WTC11 (cell line): Measurements from ENCODE around the gene DOCK7.

Experiments used
- TEAD4 ChIP-seq: sonication (generic); formaldehyde crosslinking; IDR thresholded peaks from 2 replicates; pipeline ENCODE4 v1.8.0; 2022; ENCODE audit warnings: mild to moderate bottlenecking, missing genetic modification reagents
- ZBTB21 ChIP-seq: sonication (generic); formaldehyde crosslinking; IDR thresholded peaks from 2 replicates; pipeline ENCODE4 v1.8.1; 2023; ENCODE audit warnings: mild to moderate bottlenecking, missing genetic modification reagents, borderline replicate concordance
- TF ChIP-seq, protein P1 (sequence below): fragments of 200-600 bp; IDR thresholded peaks from 2 replicates; pipeline ENCODE4 v1.8.0; 2022; ENCODE audit warnings: antibody characterized with exemption
- TF ChIP-seq, protein P2 (sequence below): sonication (generic); formaldehyde crosslinking; IDR thresholded peaks from 2 replicates; pipeline ENCODE4 v1.8.0; 2022; ENCODE audit warnings: mild to moderate bottlenecking, missing genetic modification reagents
- TF ChIP-seq, protein P3 (sequence below): sonication (generic); formaldehyde crosslinking; conservative IDR thresholded peaks from 2 replicates; pipeline ENCODE4 v1.8.1; 2022; ENCODE audit warnings: mild to moderate bottlenecking, missing genetic modification reagents
- TF ChIP-seq, protein P4 (sequence below): fragments of 250-450 bp; sonication (Bioruptor Pico); IDR thresholded peaks from 2 replicates; pipeline ENCODE4 v1.9.0; 2021; ENCODE audit warnings: mild to moderate bottlenecking, borderline replicate concordance

DNA sequence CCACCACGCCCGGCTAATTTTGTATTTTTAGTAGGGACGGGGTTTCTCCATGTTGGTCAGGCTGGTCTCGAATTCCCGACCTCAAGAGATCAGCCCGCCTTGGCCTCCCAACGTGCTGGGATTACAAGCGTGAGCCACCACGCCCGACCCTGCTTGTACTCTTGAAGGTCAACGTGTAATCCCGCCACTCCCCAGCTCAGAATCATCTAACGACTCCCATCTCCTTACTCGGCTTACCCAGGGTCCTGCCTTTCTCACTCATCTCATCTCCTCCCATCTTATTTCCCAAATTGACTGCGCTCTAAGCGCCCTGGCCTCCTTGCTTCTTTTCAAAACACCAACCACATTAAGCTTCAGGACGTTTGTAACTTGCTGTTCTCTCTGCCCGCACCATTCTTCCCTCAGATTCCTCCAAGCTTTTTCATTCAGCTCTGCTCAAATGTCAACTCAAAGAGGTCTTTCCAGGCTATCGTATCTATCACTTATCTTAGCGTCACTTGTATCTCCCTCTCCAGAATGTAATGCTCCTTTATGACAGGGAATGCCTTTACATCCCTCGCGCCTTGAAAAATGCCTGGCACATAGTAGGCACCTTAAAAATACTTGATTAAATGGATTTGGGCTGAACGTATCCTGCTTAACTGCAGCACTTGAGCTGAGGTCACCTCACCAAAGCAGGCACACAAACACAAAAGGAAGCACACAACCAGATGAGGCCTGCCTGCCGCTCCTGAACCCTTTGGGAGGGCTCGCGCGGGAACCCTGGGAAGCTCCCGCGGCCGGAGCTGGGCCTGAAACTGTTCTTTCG is 252.8 kb downstream of the DOCK7 start:
- TF ChIP-seq, protein P1, sequence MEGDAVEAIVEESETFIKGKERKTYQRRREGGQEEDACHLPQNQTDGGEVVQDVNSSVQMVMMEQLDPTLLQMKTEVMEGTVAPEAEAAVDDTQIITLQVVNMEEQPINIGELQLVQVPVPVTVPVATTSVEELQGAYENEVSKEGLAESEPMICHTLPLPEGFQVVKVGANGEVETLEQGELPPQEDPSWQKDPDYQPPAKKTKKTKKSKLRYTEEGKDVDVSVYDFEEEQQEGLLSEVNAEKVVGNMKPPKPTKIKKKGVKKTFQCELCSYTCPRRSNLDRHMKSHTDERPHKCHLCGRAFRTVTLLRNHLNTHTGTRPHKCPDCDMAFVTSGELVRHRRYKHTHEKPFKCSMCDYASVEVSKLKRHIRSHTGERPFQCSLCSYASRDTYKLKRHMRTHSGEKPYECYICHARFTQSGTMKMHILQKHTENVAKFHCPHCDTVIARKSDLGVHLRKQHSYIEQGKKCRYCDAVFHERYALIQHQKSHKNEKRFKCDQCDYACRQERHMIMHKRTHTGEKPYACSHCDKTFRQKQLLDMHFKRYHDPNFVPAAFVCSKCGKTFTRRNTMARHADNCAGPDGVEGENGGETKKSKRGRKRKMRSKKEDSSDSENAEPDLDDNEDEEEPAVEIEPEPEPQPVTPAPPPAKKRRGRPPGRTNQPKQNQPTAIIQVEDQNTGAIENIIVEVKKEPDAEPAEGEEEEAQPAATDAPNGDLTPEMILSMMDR, result no peak
- TF ChIP-seq, protein P2, sequence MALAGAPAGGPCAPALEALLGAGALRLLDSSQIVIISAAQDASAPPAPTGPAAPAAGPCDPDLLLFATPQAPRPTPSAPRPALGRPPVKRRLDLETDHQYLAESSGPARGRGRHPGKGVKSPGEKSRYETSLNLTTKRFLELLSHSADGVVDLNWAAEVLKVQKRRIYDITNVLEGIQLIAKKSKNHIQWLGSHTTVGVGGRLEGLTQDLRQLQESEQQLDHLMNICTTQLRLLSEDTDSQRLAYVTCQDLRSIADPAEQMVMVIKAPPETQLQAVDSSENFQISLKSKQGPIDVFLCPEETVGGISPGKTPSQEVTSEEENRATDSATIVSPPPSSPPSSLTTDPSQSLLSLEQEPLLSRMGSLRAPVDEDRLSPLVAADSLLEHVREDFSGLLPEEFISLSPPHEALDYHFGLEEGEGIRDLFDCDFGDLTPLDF, result no peak
- no peak for TF ChIP-seq TEAD4 (CRISPR knock-in tag)
- TF ChIP-seq, protein P3, sequence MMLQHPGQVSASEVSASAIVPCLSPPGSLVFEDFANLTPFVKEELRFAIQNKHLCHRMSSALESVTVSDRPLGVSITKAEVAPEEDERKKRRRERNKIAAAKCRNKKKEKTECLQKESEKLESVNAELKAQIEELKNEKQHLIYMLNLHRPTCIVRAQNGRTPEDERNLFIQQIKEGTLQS (CRISPR knock-in tag), result no peak
- 0 out of 2 replicates have a peak, but pooled peaks have one; percentile 31 for TF ChIP-seq ZBTB21
- TF ChIP-seq, protein P4, sequence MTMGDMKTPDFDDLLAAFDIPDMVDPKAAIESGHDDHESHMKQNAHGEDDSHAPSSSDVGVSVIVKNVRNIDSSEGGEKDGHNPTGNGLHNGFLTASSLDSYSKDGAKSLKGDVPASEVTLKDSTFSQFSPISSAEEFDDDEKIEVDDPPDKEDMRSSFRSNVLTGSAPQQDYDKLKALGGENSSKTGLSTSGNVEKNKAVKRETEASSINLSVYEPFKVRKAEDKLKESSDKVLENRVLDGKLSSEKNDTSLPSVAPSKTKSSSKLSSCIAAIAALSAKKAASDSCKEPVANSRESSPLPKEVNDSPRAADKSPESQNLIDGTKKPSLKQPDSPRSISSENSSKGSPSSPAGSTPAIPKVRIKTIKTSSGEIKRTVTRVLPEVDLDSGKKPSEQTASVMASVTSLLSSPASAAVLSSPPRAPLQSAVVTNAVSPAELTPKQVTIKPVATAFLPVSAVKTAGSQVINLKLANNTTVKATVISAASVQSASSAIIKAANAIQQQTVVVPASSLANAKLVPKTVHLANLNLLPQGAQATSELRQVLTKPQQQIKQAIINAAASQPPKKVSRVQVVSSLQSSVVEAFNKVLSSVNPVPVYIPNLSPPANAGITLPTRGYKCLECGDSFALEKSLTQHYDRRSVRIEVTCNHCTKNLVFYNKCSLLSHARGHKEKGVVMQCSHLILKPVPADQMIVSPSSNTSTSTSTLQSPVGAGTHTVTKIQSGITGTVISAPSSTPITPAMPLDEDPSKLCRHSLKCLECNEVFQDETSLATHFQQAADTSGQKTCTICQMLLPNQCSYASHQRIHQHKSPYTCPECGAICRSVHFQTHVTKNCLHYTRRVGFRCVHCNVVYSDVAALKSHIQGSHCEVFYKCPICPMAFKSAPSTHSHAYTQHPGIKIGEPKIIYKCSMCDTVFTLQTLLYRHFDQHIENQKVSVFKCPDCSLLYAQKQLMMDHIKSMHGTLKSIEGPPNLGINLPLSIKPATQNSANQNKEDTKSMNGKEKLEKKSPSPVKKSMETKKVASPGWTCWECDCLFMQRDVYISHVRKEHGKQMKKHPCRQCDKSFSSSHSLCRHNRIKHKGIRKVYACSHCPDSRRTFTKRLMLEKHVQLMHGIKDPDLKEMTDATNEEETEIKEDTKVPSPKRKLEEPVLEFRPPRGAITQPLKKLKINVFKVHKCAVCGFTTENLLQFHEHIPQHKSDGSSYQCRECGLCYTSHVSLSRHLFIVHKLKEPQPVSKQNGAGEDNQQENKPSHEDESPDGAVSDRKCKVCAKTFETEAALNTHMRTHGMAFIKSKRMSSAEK (CRISPR knock-in tag), result no peak
